ENCODE measurements around the gene DSN1.

Gene DSN1

DNA sequence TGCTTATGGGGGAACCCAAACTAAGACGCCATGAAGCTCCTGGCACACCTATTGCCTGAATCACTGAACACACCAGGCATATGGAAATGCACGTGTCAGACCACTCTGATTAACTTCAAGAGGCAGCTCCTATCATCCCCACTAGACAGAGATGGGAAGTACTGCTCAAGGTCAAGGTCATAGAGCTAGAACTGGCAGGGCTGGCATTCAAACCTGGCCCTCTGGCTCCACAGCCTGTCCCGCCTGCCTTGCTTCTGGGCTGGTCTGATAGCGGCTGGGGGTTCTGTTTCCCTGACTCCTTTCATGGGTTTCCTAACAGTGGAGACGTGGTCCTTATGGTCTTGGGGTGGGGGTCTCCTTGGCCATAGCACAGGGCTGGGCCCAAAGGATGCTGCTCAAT is 22.6 kb upstream of the DSN1 start:
- no peak for TF ChIP-seq REST (IDR thresholded peaks at IDR 0.05; ENCODE audit: low read depth)
- TF ChIP-seq TCF12 (IDR thresholded peaks at IDR 0.05; ENCODE audit: low read depth): no peak
- TF ChIP-seq, protein P1, sequence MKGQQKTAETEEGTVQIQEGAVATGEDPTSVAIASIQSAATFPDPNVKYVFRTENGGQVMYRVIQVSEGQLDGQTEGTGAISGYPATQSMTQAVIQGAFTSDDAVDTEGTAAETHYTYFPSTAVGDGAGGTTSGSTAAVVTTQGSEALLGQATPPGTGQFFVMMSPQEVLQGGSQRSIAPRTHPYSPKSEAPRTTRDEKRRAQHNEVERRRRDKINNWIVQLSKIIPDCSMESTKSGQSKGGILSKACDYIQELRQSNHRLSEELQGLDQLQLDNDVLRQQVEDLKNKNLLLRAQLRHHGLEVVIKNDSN (IDR thresholded peaks at IDR 0.05): no peak
- TF ChIP-seq TAF1 (IDR thresholded peaks at IDR 0.05; ENCODE audit: low read depth): no peak
- TF ChIP-seq CEBPB (IDR thresholded peaks at IDR 0.05): no peak
- no peak for TF ChIP-seq RAD21 (IDR thresholded peaks at IDR 0.05; ENCODE audit: low read depth)

- TF ChIP-seq, protein P1 (IDR thresholded peaks at IDR 0.05): no peak
- TF ChIP-seq TEAD4 (IDR thresholded peaks at IDR 0.05) (no peak), FOXM1 (IDR thresholded peaks at IDR 0.05; ENCODE audit: borderline replicate concordance, low read depth) (no peak), CREB1 (IDR thresholded peaks at IDR 0.05; ENCODE audit: low read depth) (no peak), CEBPB (IDR thresholded peaks at IDR 0.05) (no peak), ZBTB7A (IDR thresholded peaks at IDR 0.05; ENCODE audit: low read depth) (no peak), EP300 (IDR thresholded peaks at IDR 0.05; ENCODE audit: borderline replicate concordance) (no peak), TAF1 (IDR thresholded peaks at IDR 0.05; ENCODE audit: low read depth) (no peak), EGR1 (IDR thresholded peaks at IDR 0.05) (no peak), REST (IDR thresholded peaks at IDR 0.05; ENCODE audit: low read depth) (no peak), RAD21 (IDR thresholded peaks at IDR 0.05; ENCODE audit: low read depth) (no peak), NFIC (IDR thresholded peaks at IDR 0.05) (no peak), TCF12 (IDR thresholded peaks at IDR 0.05; ENCODE audit: low read depth) (no peak), YY1 (IDR thresholded peaks at IDR 0.05; ENCODE audit: low read depth) (no peak)
- TF ChIP-seq, protein P2, sequence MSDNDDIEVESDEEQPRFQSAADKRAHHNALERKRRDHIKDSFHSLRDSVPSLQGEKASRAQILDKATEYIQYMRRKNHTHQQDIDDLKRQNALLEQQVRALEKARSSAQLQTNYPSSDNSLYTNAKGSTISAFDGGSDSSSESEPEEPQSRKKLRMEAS (IDR thresholded peaks at IDR 0.05): no peak
These were observed 22.1 kb upstream of the DSN1 start for GRCh38 chr20:36795691-36796090.

- TF ChIP-seq RAD21 (IDR thresholded peaks at IDR 0.05; ENCODE audit: low read depth) (no peak), EP300 (IDR thresholded peaks at IDR 0.05; ENCODE audit: borderline replicate concordance) (no peak), TEAD4 (IDR thresholded peaks at IDR 0.05) (no peak), NFIC (IDR thresholded peaks at IDR 0.05) (no peak)
- TF ChIP-seq, protein P2 (IDR thresholded peaks at IDR 0.05): no peak
These were observed 20.5 kb upstream of the DSN1 start for GRCh38 chr20:36794116-36794474.

DNA sequence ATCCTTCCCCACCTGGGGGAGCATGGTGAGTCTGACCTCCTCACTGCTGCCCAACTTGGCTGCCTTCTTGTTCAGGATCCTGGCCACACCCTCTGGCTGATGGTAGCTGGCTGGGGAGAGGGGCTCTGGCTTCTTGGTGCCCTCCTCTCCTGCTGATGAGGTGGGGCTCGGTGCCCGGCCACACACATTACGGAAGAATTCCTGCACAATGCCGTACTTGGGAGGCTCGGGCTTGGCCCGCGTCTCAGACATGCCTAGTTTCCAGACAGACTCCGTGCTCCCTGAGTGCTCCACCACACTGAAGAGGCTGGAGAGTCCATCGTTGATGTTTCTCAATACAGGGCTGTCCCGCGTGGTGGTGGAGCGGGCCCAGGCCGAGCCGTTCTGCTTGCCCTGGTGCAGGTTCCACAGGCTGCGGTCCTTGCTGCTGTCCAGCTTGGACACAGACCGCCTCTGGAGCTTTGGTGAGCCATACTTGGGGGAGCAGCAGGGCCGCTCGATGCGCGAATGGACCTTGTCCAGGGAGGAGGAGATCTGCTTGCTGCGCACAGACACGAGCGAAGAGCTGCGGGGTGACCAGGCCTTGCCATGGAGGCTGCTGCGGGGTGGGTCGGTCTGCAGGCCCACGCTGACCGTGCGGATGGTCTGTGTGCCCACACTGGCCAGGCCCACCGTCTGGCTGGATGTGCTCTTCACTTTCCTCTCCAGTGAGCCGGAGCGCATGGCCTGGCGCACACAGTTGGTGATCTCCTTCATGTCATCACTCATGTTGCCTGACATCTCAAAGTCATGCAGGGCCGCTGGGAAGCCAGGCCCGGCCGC is 19.9 kb upstream of the DSN1 start:
- TF ChIP-seq, protein P2 (IDR thresholded peaks at IDR 0.05): no peak
- TF ChIP-seq NFIC (IDR thresholded peaks at IDR 0.05) (no peak), EP300 (IDR thresholded peaks at IDR 0.05; ENCODE audit: borderline replicate concordance) (no peak), TEAD4 (IDR thresholded peaks at IDR 0.05) (no peak), TAF1 (IDR thresholded peaks at IDR 0.05; ENCODE audit: low read depth) (no peak), EGR1 (IDR thresholded peaks at IDR 0.05) (no peak)
- TF ChIP-seq, protein P1 (IDR thresholded peaks at IDR 0.05): no peak

DNA sequence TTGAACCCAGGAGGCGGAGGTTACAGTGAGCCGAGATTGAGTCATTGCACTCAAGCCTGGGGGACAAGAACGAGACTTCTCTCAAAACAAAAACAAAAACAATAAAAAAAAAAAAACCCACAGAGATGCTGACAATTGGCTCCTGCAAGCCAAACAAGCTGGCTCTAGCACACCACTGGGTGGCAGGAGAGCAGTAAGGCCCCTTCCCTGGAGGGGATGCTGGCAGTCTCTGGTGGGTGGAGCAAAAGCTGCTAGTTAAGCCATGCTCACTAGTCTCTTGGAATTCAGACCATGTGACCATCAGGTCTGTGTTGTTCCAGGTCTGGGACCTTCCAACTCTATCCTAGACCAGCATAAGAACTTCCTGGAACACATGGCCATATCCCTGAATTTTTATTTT is 18.9 kb upstream of the DSN1 start:
- peak; percentile 76 for TF ChIP-seq TEAD4 (IDR thresholded peaks at IDR 0.05)
- TF ChIP-seq RAD21 (IDR thresholded peaks at IDR 0.05; ENCODE audit: low read depth): peak; percentile 85
- no peak for TF ChIP-seq NFIC (IDR thresholded peaks at IDR 0.05)
- TF ChIP-seq CREB1 (IDR thresholded peaks at IDR 0.05; ENCODE audit: low read depth): no peak
- TF ChIP-seq, protein P1 (IDR thresholded peaks at IDR 0.05): peak; percentile 90
- no peak for TF ChIP-seq CEBPB (IDR thresholded peaks at IDR 0.05)
- TF ChIP-seq, protein P2 (IDR thresholded peaks at IDR 0.05): no peak
- TF ChIP-seq FOXM1 (IDR thresholded peaks at IDR 0.05; ENCODE audit: borderline replicate concordance, low read depth): no peak
- TF ChIP-seq TAF1 (IDR thresholded peaks at IDR 0.05; ENCODE audit: low read depth): no peak
